HG02852 (cell line): Measurements from ENCODE around the gene HARS1.
"Not testable (repeated sequence)": the region's sequence is repeated elsewhere in the genome, so short reads cannot be mapped to it uniquely, and the experiment has no call there.

Source experiments
- ATAC-seq: cut with Tn5 transposase; IDR thresholded peaks from one replicate; pipeline ENCODE4 v1.9.1; 2021; ENCODE audit warnings: mild to moderate bottlenecking, moderate library complexity; ENCODE audit not compliant: unreplicated experiment

HARS1 gene

DNA sequence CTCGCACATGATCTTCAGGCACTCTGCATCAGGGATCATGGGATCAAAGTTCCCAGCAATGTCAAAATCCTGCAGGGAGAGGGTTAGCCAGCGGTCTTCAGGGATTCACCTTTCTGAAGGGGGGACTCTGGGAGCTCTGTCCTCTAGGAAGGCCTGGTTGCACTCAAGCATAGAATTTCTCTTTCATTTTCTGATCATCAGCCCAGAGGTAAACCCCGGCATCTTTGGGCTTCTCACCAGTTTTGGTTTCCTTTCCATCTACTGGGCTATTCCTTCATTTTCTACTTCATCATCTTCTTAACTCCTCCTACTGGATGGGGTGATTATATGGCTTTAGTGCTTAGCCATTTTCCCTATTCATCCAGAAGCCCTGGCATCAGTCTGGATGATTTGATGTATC, 13.2 kb downstream of the HARS1 start:
- peak; percentile 83 for ATAC-seq

DNA sequence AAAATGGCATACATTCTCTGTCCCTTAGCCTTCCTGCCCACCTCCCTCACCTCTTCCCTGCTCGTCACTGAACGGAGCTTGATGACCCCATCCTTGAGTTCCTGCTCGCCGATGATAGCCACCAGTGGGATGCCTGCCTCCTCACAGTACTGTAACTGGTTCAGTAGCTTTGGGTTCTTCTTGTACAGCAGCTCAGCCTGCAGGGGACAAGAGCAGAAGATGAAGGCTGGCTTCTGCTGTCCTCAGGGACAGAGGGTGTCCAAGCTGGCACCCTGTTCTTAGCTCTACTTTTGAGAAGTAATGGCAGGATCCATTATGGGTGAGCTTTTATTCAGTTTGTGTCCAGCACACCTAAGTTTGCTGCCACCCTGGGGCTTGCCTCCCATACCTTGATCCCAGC, 16.5 kb downstream of the HARS1 start:
- ATAC-seq: no peak

DNA sequence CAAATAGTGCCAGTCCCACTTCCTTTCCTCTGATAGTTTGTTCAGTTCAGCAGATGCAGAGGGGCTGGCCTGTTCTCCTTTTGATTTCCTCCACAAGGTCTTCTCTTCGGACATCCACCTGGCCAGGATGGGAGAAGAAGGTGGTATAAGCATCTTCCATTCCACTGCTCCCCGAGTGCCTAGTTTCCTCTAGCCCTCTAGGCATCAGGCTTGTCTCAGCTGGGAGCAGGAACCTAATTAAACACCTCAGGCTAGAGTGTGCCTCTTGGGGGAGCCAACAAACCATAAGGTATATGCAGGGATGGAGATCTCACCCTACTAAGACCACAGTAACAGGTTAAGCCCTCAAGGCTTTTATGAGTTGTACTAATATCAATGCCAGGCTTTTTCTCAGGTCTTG, 17.0 kb downstream of the HARS1 start:
- no peak for ATAC-seq

DNA sequence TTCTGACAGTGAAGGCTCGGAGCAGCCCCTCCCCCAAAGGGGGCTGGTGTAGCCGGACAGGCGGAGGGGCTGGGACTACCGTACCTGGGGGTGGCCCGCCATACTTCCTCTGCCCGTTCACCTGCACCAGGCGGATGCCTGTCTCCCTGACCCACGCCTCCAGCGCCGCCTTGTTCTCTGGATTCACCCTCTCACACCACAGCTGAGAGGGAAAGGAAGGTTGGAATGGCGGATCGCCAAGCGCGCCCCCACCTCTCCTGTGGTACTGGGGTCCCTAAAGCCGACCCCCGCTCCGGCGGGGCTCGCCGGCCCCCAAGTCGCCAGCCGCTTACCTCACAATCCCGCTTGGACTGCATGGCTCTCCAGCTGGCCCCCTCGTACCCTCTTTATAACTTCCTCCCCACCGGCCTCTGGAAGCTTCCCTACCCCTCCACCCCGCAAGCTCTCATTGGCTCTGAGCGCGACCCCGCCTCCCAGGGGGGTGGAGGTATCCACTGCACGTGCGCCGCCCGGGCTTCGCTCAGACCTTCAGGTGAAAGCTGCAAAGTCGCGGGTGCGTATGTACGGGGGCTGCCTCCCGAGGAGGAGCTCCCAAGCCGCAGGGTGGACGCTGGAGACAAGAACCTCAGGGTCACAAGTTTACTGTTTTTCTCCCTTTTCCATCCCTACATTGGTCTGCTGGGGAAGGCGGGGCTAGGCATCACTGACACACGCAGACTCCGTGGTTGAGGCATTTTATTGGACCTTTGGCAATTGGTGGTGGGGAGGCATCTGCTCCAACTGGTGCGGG, 17.8 kb downstream of the HARS1 start, which contains the start of gene DND1:
Gene DND1, minus strand, starts transcription at position 390 of the 790 bp plus-strand sequence. Its CDS starts 34 bp downstream, at position 356.
- no peak for ATAC-seq

DNA sequence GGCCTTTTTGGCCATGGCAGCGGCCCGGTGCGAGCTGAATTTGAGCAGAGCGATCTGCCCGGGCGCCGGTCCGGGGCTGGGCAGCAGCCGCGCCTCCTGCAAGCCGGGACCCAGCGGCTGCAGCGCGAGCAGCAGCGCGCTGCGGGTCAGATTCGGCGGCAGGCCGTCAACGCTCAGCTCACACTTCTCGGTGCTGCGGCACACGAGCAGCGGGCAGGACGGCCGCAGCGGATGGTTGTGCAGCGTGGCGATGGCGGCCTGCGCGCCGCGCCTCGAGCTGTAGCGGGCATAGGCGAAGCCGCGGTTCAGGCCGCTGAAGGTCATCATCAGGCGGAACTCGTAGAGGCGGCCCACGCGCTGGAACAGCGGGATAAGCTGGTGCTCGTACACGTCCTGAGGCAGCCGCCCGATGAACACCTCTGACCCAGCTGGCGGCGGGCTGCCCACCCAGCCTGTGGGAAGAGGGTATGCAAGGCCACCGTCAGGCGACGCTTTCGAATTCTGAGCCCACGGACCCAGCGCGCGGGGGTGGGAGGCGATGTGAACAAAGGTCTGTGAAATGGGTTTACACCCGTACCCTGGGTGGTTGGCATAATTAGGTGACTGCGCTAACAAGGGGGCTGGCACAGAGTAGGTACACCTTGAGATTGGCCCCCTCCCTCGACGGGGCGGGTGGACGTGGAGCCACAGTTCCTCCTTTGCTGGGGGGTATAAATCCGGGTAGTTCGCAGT, 18.5 kb downstream of the HARS1 start:
- no peak for ATAC-seq

DNA sequence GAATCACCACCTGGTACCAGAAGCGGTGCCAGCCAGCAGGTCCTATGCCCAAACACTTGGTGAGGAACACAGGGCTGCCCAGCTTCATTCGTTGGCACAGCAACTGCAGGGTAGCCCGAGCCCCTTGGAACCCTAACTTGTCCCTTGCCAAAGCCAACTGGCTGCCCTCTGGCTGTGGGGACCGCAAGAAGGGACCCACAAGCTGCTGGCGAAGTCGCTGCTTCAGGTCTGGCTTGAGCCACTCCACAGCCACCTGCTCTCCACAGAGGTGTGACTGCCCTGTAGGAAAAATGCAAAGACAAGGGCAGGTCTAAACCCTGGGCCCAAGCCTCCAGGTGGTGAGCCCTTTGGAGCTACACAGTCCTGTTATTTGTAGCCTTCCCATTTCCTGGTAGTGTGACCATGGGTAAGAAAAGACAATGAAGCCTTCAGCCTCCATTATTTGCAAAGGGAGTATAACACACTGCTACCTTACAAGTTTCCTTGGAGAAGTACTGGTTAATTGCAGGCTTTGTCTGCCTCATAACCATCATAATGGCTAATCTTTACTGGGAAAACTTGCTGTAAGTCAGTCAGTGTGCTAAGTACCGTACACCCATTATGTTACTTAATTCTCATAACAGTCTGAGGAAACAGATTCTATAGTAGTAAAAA, 19.6 kb downstream of the HARS1 start:
- no peak for ATAC-seq

DNA sequence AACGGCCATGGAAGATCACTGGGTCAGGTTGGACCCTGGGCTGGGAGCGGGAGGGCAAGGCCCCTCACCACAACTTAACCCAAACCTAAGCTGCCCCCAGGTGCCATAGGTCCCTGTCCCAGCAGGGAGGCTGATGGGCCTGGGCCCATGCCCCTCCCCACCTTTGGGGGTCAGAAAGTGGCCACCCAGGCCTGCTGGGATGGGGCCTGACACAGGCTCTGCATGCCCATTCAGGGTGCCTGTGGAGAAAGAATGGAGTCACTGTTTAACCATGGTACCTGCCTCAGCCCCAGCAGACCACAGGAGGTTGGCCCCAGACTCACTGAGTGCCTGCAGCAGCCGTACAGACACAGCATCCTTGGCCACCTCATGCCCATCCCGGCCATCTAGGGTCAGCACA, 20.1 kb downstream of the HARS1 start:
- not testable (repeated sequence) for ATAC-seq

DNA sequence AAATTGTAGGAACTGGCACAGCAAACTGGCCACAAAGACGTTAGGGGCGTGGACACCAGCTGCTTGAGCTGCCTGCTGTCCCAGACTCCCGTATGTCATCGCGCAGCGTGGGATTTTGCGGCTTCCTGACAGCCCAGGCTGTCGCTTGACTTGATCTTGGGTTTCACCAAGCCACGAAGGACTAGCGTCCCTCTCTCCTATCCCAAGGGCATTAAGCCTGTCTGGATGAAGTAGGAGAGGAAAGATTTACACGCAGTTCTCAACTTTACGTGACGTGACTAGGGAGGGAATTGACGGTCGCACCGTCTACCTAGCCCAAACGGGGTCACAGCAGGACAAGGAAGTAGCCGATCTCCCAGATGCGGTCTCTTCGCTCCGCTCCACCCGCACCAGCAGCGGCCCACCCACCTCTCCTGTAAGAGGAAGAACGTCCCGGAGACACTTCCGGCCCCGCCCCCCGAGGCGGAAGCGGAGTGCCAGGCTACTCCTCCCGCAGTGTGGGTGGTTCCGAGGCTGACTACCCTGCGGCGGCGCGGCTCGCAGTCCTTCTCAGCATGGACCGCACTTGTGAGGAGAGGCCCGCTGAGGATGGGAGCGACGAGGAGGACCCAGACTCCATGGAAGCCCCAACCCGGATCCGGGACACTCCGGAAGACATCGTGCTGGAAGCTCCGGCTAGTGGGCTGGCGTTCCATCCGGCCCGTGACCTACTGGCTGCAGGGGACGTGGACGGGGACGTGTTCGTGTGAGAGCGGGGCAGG, 26.6 kb downstream of the HARS1 start, which contains the start of gene WDR55:
Gene WDR55, plus strand, starts transcription at position 546 of the 761 bp plus-strand sequence. Its CDS starts 9 bp downstream, at position 555.
- ATAC-seq: peak; percentile 98

DNA sequence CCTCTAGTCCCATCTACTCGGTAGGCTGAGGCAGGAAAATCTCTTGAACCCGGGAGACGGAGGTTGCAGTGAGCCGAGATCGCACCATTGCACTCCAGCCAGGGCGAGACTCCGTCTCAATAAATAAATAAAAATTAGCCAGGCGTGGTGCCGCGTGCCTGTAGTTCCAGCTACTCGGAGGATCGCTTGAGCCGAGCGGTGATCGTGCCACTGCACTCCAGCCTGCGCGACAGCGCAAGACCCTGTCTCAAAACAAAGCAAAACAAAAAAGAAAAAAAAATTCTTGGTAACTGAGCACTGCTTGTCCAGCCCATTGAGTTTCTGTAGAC, 27.2 kb downstream of the HARS1 start:
- no peak for ATAC-seq

DNA sequence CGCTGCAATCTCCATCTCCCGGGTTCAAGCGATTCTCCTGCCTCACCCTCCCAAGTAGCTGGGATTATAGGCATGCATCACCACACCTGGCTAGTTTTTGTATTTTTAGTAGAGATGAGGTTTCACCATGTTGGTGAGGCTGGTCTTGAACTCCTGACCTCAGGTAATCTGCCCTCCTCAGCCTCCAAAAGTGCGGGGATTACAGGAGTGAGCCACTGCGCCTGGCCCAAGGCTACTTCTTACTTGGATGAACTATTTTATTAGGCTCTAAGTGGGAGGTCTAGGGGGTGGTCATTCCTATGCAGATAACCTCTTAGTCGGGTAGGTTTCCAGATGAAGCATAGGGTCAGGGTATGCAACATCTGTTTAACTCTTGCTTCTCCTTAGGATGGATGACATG, 30.8 kb downstream of the HARS1 start:
- ATAC-seq: not testable (repeated sequence)

DNA sequence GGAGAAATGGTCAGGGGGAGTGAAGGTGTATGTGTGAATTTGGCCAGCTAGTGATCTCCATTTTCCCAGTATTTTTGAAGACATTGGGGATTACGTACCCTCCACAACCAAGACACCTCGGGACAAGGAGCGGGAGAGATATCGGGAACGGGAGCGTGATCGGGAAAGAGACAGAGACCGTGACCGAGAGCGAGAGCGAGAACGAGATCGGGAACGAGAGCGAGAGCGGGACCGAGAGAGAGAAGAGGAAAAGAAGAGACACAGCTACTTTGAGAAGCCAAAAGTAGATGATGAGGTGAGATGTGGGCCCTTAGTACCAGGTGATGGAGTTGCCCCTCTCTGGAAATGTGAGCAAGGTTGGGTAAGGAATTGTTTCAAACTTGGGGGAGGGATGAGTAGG, 32.3 kb downstream of the HARS1 start:
- no peak for ATAC-seq

DNA sequence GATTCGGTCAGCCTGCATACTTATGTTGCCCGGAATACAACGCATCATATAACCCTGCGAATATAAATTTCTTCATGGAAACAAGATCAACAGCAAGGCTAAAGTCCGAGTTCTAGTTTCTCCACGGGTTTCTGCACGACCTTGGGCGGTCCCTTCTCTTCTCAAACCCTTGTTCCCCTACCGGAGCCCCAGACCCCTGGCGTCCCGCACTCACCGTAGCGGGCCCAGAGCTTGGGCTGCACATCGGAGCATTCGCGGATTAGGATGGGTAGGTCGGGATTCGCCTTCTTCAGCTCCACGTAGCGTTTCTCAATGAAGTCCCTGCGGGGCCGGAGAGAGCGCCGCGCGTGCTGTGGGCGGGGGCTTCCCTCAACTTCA, 44.1 kb downstream of the HARS1 start:
- peak; percentile 35 for ATAC-seq

DNA sequence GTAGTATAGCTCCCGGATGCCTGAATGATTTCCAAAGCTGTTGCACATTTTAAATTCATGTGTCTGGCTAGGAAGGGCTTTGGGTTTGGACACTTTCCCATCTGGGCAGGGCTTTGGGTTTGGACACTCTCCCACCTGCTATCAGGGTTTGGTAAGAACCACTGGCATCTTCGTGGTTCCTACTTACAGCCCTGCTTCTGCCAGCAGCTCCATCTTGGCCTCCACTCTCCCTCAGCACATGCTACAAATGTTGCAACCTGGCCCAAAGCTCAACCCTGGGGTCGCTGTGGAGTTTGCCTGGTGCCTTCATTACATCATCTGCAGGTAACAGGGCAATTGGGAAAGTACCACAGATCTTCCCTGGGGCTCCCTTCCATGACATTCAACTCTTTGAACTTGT, 48.5 kb downstream of the HARS1 start:
- ATAC-seq: no peak

DNA sequence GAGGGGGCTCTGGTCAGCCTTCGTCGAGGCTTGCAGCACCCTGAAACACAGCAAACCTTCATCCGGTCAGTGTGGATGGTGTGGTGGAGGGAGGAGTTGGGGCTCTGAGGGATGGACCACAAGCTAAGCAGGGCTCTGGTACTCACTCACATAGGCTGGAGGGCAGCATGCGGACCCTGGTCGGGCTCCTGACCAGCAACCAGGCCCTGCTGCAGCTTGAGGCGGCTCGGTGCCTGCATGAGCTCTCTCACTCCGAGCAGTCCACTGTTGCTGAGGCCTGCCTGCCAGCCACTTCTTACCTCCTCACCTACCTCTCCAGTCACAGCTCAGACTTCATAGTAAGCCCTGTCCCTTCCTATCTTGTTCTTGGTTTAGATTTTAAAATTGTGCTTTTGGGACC, 49.5 kb downstream of the HARS1 start:
- ATAC-seq: no peak

DNA sequence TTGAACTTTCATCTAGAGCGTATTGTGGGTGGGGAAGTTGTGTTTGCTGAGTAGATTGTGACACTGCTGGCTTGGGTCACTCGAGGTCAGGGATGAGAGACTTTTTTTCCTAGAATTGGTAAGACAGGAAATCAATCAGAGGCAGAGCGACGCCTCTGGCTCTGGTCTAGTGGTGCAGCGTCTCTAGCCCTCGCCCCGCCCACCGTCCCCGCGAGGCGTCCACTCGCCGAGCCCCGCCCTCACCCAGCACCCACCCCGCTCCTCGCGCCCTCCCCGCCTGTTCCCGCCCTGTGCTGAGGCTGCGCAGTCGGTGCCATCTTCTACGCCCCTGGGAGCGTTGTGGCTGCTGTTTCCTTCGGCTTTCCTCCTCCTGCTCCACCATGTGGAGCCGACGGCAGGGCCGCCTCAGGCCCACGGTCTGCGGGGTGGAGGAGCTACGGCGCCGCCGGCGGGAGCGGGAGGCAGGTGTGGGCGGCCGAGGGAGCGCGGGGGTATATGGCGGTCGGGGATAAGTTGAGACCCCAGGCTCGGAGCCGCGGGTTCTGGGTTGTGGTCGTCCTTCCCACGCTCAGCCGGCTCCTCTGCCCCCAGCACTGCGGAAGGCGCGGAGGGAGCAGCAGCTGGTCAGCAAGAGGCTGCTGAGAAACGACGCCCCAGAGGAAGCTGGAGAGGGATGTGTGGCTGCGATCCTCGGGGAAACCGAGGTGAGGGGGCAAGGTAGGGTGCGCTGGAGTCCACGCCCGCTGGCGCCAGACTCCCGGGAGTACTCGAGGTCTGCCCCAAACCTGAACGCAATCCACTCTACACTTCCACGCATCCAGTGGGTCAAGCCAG, 51.8 kb downstream of the HARS1 start, which contains the start of gene TMCO6:
Gene TMCO6, plus strand, starts transcription at position 304 of the 834 bp plus-strand sequence. Its CDS starts 77 bp downstream, at position 381.
- ATAC-seq: peak; percentile 94

DNA sequence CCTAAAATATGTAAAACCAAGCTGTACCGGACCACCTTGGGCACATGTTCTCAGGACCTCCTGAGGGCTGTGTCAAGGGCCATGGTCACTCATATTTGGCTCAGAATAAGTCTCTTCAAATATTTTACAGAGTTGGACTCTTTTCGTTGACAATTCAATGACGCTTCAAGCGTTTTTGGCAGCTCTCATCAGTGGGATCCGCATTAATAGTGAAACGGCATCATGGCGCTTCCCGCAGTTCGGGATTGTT, 52.3 kb downstream of the HARS1 start:
- ATAC-seq: not testable (repeated sequence)

DNA sequence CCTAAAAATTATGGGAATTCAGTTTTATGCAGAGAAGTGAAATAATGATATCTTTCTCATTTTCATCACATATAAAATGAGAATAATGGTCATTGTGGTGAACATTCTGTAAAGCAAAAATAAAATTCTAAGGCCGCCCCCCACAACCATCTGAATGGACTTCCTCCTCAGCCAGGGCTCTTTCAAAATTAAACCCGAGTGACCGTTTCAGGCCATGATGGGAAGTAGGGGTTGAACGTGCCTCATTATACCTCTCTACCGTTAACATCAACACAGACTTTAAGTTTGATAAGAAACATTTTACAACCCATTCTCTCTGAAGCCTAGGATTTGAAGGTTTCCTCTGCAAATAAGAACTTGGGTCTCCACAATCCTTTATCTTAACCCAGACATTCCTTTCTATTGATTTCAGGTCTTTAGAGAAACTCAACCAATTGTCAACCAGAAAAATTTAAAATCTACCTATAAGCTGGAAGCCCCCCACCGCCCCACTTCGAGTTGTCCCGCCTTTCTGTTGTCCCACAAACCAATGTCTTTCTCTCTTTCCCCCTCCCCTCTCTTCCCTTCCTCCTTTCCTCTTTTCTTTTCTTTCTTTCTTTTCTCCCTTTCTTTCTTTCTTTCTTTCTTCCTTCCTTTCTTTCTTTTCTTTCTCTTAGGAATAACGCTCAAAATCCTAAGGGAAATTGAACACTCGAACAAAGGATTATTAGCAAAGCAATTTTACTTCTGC, 53.6 kb downstream of the HARS1 start:
- ATAC-seq: no peak

DNA sequence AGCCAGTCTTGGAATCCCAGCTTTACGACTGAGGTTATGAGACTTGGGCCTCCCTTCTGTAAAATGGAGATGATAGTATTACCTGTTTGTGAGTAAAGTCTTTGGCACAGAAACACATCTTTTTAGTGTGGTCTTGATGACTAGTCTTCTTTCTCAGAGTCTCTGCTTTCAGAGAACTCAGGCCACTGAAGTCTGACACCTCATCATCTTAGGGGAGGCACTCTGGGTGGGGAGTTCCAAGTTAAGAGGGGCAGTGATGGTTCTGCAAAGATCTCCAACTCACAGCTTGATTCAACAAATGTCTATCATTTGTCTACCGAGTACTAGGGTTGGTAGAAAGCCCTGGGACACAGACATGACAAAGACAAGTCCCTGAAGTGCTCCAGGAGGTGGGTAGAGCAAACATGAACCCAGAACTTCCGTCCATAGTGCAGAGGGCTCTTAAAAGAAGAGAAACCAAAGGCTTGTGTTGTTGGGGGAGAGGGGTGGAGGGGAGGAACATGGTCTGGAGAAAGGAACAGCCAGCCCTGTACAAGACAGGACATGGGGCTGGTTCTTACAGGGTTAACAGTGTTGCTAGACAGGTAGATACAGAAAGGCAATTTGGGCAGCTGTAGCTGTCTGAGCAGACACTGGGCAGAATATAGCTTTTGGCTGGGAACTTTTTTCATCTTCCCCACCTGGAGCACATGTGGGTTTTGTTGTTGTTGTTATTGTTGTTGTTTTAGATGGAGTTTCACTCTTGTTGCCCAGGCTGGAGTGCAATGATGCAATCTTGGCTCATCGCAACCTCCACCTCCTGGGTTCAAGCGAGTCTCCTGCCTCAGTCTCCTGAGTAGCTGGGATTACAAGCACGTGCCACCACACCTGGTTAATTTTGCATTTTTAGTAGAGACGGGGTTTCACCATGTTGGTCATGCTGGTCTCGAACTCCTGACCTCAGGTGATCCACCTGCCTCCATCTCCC, 55.6 kb downstream of the HARS1 start:
- ATAC-seq: no peak
